Amygdala (tissue), 56 donors: ENCODE results near the gene SESN1.
A peak's percentile ranks its signal among the peaks of the same experiment; 100 is the strongest.
"Not testable (repeated sequence)": the region's sequence is repeated elsewhere in the genome, so short reads cannot be mapped to it uniquely, and the experiment has no call there.

Experiments
- DNase-seq, 56 donors: peaks; one replicate each; lab custom pipeline; 2025; lab: John Stamatoyannopoulos, UW

The SESN1 gene

GRCh38 chr6:109006818-109007217 is 87.8 kb downstream of the SESN1 start:
- DNase-seq = no peak

GRCh38 chr6:109002882-109003281 is 91.8 kb downstream of the SESN1 start:
- DNase-seq = no peak

- DNase-seq = peak in 6 of 56 donors; percentile 1 to 32 (median 16)
Observed at GRCh38 chr6:109002051-109002697, 92.5 kb downstream of the SESN1 start.

- DNase-seq = no peak
Observed at GRCh38 chr6:109001291-109001894, 93.3 kb downstream of the SESN1 start.

- DNase-seq = no peak
Observed at GRCh38 chr6:109000289-109000688, 94.4 kb downstream of the SESN1 start.

GRCh38 chr6:108999428-108999827 is 95.2 kb downstream of the SESN1 start:
- DNase-seq = no peak

GRCh38 chr6:108998485-108998884 is 96.2 kb downstream of the SESN1 start:
- peak in 3 of 56 donors; percentile 3 to 27 (median 21) for DNase-seq

- DNase-seq = no peak
Observed at GRCh38 chr6:108996208-108996607, 98.4 kb downstream of the SESN1 start.

- no peak for DNase-seq
Observed at GRCh38 chr6:108995296-108995695, 99.3 kb downstream of the SESN1 start.

- DNase-seq = no peak
Observed at GRCh38 chr6:108993876-108994275, 100.8 kb downstream of the SESN1 start.

- DNase-seq = no peak
Observed at GRCh38 chr6:108989700-108990099, 104.9 kb downstream of the SESN1 start.

GRCh38 chr6:108988765-108989164 is 105.9 kb downstream of the SESN1 start:
- DNase-seq = no peak

- no peak for DNase-seq
Observed at GRCh38 chr6:108988296-108988695, 106.3 kb downstream of the SESN1 start.

GRCh38 chr6:108987156-108987555 is 107.5 kb downstream of the SESN1 start:
- DNase-seq = no peak

GRCh38 chr6:108985301-108985700 is 109.3 kb downstream of the SESN1 start:
- no peak for DNase-seq

GRCh38 chr6:108983151-108983550 is 111.5 kb downstream of the SESN1 start:
- DNase-seq = no peak

- DNase-seq = no peak
Observed at GRCh38 chr6:108982154-108983113, 112.2 kb downstream of the SESN1 start.

GRCh38 chr6:108978638-108979037 is 116.0 kb downstream of the SESN1 start:
- not testable (repeated sequence) for DNase-seq

GRCh38 chr6:108974201-108974600 is 120.4 kb downstream of the SESN1 start:
- DNase-seq = no peak

GRCh38 chr6:108969776-108970175 is 124.9 kb downstream of the SESN1 start:
- no peak for DNase-seq
